ENCODE measurements around the gene PGR. TPM values are rescaled to one million over a fixed set of nuclear protein-coding genes. Genes with fewer than 3 reads are reported as not detected.
A peak's percentile ranks its signal among the peaks of the same experiment; 100 is the strongest.

Gene PGR
- total RNA-seq, 1 experiment from 2014 or later: 0.20 TPM

GRCh38 chr11:101176381-101176780 is 46.8 kb upstream of the PGR start:
- Mint-ChIP-seq H3K4me1 (no peaks in the 10 kb centered on the region), H3K4me3 (no peak overlapping the region), H3K27me3 (ENCODE audit: low read depth) (no peaks in the 10 kb centered on the region), H3K36me3 (no peaks in the 10 kb centered on the region), H3K27ac (no peak overlapping the region), H3K9me3 (peaks cover 2% of the 10 kb centered on the region)
- POLR2A ChIA-PET: no interaction called here
- ATAC-seq (no peak), DNase-seq (ENCODE audit: low spot score) (no peak)
- TF ChIP-seq, protein P1, sequence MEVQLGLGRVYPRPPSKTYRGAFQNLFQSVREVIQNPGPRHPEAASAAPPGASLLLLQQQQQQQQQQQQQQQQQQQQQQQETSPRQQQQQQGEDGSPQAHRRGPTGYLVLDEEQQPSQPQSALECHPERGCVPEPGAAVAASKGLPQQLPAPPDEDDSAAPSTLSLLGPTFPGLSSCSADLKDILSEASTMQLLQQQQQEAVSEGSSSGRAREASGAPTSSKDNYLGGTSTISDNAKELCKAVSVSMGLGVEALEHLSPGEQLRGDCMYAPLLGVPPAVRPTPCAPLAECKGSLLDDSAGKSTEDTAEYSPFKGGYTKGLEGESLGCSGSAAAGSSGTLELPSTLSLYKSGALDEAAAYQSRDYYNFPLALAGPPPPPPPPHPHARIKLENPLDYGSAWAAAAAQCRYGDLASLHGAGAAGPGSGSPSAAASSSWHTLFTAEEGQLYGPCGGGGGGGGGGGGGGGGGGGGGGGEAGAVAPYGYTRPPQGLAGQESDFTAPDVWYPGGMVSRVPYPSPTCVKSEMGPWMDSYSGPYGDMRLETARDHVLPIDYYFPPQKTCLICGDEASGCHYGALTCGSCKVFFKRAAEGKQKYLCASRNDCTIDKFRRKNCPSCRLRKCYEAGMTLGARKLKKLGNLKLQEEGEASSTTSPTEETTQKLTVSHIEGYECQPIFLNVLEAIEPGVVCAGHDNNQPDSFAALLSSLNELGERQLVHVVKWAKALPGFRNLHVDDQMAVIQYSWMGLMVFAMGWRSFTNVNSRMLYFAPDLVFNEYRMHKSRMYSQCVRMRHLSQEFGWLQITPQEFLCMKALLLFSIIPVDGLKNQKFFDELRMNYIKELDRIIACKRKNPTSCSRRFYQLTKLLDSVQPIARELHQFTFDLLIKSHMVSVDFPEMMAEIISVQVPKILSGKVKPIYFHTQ (CRISPR knock-in tag; IDR thresholded peaks at IDR 0.05): no peak
- TF ChIP-seq, protein P2, sequence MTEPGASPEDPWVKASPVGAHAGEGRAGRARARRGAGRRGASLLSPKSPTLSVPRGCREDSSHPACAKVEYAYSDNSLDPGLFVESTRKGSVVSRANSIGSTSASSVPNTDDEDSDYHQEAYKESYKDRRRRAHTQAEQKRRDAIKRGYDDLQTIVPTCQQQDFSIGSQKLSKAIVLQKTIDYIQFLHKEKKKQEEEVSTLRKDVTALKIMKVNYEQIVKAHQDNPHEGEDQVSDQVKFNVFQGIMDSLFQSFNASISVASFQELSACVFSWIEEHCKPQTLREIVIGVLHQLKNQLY (CRISPR knock-in tag; IDR thresholded peaks at IDR 0.05): no peak
- no peak for TF ChIP-seq ZNF263 (CRISPR knock-in tag; IDR thresholded peaks at IDR 0.05; ENCODE audit: low read depth)
- TF ChIP-seq, protein P3, sequence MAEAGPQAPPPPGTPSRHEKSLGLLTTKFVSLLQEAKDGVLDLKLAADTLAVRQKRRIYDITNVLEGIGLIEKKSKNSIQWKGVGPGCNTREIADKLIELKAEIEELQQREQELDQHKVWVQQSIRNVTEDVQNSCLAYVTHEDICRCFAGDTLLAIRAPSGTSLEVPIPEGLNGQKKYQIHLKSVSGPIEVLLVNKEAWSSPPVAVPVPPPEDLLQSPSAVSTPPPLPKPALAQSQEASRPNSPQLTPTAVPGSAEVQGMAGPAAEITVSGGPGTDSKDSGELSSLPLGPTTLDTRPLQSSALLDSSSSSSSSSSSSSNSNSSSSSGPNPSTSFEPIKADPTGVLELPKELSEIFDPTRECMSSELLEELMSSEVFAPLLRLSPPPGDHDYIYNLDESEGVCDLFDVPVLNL (CRISPR knock-in tag; IDR thresholded peaks at IDR 0.05; ENCODE audit: borderline replicate concordance, low read depth): no peak
- no peak for TF ChIP-seq ERG (CRISPR knock-in tag; IDR thresholded peaks at IDR 0.05)
- TF ChIP-seq PRRX2 (CRISPR knock-in tag; IDR thresholded peaks at IDR 0.05): no peak
- TF ChIP-seq MXD4 (CRISPR knock-in tag; IDR thresholded peaks at IDR 0.05; ENCODE audit: borderline replicate concordance): no peak
- CTCF ChIA-PET: no interaction called here

DNA sequence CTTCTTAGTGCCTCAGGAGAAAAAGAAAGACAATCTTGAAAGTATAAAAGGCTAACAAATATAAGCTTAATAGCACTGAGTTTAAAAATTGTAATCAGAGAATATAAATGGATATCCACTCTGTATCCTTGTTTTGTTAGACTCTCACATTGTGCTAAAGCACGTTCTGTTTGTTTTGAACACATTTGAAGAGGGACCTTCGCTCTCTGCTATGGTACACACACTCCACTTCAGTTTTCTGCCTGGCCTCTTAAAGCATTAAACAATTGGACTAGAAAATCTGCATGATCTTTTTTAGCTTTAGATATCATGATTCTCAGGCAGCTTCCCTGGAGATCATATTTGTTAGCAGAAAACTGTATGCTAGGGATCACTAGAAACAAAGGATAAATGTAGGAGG is 40.3 kb upstream of the PGR start:
- Mint-ChIP-seq H3K27ac (no peak overlapping the region), H3K27me3 (ENCODE audit: low read depth) (no peaks in the 10 kb centered on the region), H3K36me3 (no peaks in the 10 kb centered on the region), H3K4me3 (no peak overlapping the region), H3K9me3 (no peaks in the 10 kb centered on the region), H3K4me1 (no peaks in the 10 kb centered on the region)
- ChIA-PET CTCF (no interaction called here), POLR2A (no interaction called here)
- no peak for DNase-seq (ENCODE audit: low spot score)
- TF ChIP-seq ZMAT4 (CRISPR knock-in tag; IDR thresholded peaks at IDR 0.05) (no peak), TEAD4 (CRISPR knock-in tag; IDR thresholded peaks at IDR 0.05) (no peak), ELF4 (CRISPR knock-in tag; IDR thresholded peaks at IDR 0.05; ENCODE audit: low read depth) (no peak)
- ATAC-seq: no peak

- H3K36me3 Mint-ChIP-seq: no peaks in the 10 kb centered on the region
- no peak overlapping the region for H3K4me3 Mint-ChIP-seq
- ChIA-PET CTCF (no interaction called here), POLR2A (no interaction called here)
- ATAC-seq (peak; percentile 60), DNase-seq (ENCODE audit: low spot score) (no peak)
- no peaks in the 10 kb centered on the region for H3K9me3 Mint-ChIP-seq
- TF ChIP-seq TCF7 (CRISPR knock-in tag; IDR thresholded peaks at IDR 0.05; ENCODE audit: low read depth) (no peak), ARID4B (CRISPR knock-in tag; IDR thresholded peaks at IDR 0.05; ENCODE audit: borderline replicate concordance) (no peak)
- no peaks in the 10 kb centered on the region for H3K27me3 Mint-ChIP-seq (ENCODE audit: low read depth)
- H3K27ac Mint-ChIP-seq: no peak overlapping the region
- H3K4me1 Mint-ChIP-seq: no peaks in the 10 kb centered on the region
Observed at GRCh38 chr11:101166038-101166437, 36.4 kb upstream of the PGR start.

Measured in WTC11 (cell line).